ENCODE data around the gene KCNIP1.

KCNIP1 gene

GRCh38 chr5:170643591-170643990 is 139.8 kb downstream of the KCNIP1 start:
- no peak for DNase-seq (ENCODE audit: low spot score)

GRCh38 chr5:170644501-170644900 is 140.7 kb downstream of the KCNIP1 start:
- DNase-seq (ENCODE audit: low spot score), result no peak

- DNase-seq (ENCODE audit: low spot score), result no peak
Observed at GRCh38 chr5:170648541-170648940, 144.7 kb downstream of the KCNIP1 start.

GRCh38 chr5:170650850-170651249 is 147.0 kb downstream of the KCNIP1 start:
- no peak for DNase-seq (ENCODE audit: low spot score)

- no peak for DNase-seq (ENCODE audit: low spot score)
Observed at GRCh38 chr5:170651604-170652277, 147.9 kb downstream of the KCNIP1 start.

GRCh38 chr5:170655476-170655875 is 151.7 kb downstream of the KCNIP1 start:
- DNase-seq (ENCODE audit: low spot score), result no peak

- no peak for DNase-seq (ENCODE audit: low spot score)
Observed at GRCh38 chr5:170655920-170656319, 152.1 kb downstream of the KCNIP1 start.

GRCh38 chr5:170656346-170656745 is 152.5 kb downstream of the KCNIP1 start:
- no peak for DNase-seq (ENCODE audit: low spot score)

- no peak for DNase-seq (ENCODE audit: low spot score)
Observed at GRCh38 chr5:170660531-170660930, 156.7 kb downstream of the KCNIP1 start.

GRCh38 chr5:170662966-170663365 is 159.1 kb downstream of the KCNIP1 start:
- no peak for DNase-seq (ENCODE audit: low spot score)

- DNase-seq (ENCODE audit: low spot score), result no peak
Observed at GRCh38 chr5:170678811-170679210, 175.0 kb downstream of the KCNIP1 start.

- DNase-seq (ENCODE audit: low spot score), result no peak
Observed at GRCh38 chr5:170681013-170681433, 177.2 kb downstream of the KCNIP1 start.

GRCh38 chr5:170691657-170692056 is 187.8 kb downstream of the KCNIP1 start:
- DNase-seq (ENCODE audit: low spot score), result no peak

GRCh38 chr5:170693701-170694100 is 189.9 kb downstream of the KCNIP1 start:
- no peak for DNase-seq (ENCODE audit: low spot score)

- DNase-seq (ENCODE audit: low spot score), result no peak
Observed at GRCh38 chr5:170694911-170695310, 191.1 kb downstream of the KCNIP1 start.

- DNase-seq (ENCODE audit: low spot score), result no peak
Observed at GRCh38 chr5:170697031-170697430, 193.2 kb downstream of the KCNIP1 start.

GRCh38 chr5:170700503-170700902 is 196.7 kb downstream of the KCNIP1 start:
- no peak for DNase-seq (ENCODE audit: low spot score)

GRCh38 chr5:170701334-170701733 is 197.5 kb downstream of the KCNIP1 start:
- no peak for DNase-seq (ENCODE audit: low spot score)

GRCh38 chr5:170704417-170705192 is 200.8 kb downstream of the KCNIP1 start:
- DNase-seq (ENCODE audit: low spot score), result no peak

- no peak for DNase-seq (ENCODE audit: low spot score)
Observed at GRCh38 chr5:170709640-170710039, 205.8 kb downstream of the KCNIP1 start.

GRCh38 chr5:170711300-170711699 is 207.5 kb downstream of the KCNIP1 start:
- no peak for DNase-seq (ENCODE audit: low spot score)

GRCh38 chr5:170715141-170715540 is 211.3 kb downstream of the KCNIP1 start:
- DNase-seq (ENCODE audit: low spot score), result no peak

- DNase-seq (ENCODE audit: low spot score), result no peak
Observed at GRCh38 chr5:170716396-170716795, 212.6 kb downstream of the KCNIP1 start.

GRCh38 chr5:170719551-170719950 is 215.7 kb downstream of the KCNIP1 start:
- no peak for DNase-seq (ENCODE audit: low spot score)

Data from HuH-7.5 (cell line).